Measurements from ENCODE around the gene STARD8.
A peak's percentile ranks its signal among the peaks of the same experiment; 100 is the strongest.

STARD8 gene

GRCh38 chrX:68694435-68695205 lies 47.2 kb downstream of the STARD8 start:
- Histone ChIP-seq H3K4me3 (ENCODE audit: low read length) (peak overlapping the region; percentile 92), H3K4me2 (ENCODE audit: low read length) (peak overlapping the region; percentile 91), H3K79me2 (ENCODE audit: low read length) (no peaks in the 10 kb centered on the region), H3K27me3 (ENCODE audit: low read depth, low read length) (peaks cover 12% of the 10 kb centered on the region), H4K20me1 (ENCODE audit: insufficient read depth, low read length) (no peaks in the 10 kb centered on the region), H2AFZ (ENCODE audit: low read depth, low read length) (peak overlapping the region; percentile 73; the same call in 1 of the 2 replicates), H3K9ac (ENCODE audit: low read length) (peak overlapping the region; percentile 52), H3K4me1 (ENCODE audit: low read length) (peaks cover 6% of the 10 kb centered on the region; the same call in 1 of the 2 replicates), H3K9me3 (ENCODE audit: insufficient read depth, low read length) (no peaks in the 10 kb centered on the region), H3K36me3 (replicated peaks; ENCODE audit: low read depth, low read length) (no peaks in the 10 kb centered on the region), H3K27ac (ENCODE audit: low read length) (no peak overlapping the region)
- TF ChIP-seq, protein P1, sequence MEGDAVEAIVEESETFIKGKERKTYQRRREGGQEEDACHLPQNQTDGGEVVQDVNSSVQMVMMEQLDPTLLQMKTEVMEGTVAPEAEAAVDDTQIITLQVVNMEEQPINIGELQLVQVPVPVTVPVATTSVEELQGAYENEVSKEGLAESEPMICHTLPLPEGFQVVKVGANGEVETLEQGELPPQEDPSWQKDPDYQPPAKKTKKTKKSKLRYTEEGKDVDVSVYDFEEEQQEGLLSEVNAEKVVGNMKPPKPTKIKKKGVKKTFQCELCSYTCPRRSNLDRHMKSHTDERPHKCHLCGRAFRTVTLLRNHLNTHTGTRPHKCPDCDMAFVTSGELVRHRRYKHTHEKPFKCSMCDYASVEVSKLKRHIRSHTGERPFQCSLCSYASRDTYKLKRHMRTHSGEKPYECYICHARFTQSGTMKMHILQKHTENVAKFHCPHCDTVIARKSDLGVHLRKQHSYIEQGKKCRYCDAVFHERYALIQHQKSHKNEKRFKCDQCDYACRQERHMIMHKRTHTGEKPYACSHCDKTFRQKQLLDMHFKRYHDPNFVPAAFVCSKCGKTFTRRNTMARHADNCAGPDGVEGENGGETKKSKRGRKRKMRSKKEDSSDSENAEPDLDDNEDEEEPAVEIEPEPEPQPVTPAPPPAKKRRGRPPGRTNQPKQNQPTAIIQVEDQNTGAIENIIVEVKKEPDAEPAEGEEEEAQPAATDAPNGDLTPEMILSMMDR (IDR thresholded peaks at IDR 0.05; ENCODE audit: low read depth, low read length), result no peak
- TF ChIP-seq EZH2phosphoT487 (IDR thresholded peaks at IDR 0.05; ENCODE audit: low read depth), result no peak

DNA sequence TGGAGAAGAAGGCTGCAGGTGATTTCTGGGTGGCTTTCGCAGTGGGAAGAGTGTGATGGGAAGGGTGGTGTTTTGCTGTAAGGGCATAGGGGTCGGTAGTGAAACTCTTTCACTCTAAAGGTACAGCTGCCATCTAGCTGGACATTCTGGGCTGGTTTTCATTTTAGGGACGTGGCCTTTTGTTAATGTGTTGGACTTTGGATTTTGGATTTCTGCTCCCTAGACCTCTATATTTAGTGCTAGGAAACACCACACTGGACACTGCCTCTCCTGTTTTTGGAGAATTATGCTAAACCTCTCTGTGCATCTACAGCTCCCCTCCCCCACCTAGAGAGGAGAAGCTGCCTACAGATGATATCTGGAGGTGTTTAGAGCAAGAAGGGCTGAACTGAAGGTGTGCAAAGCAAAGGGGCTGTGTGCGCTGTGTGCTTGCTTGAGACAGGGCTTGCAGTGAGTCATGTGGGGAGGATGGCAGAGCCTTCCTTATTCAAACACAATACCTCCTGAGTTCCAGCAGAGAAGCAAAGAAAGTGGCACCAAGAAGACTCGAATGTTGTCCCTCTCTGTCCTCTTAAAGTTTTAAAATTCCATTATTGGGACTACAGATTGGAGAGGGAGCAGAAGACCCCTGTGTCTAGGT lies 47.9 kb downstream of the STARD8 start:
- no peak overlapping the region for H3K4me2 ChIP-seq (ENCODE audit: low read length)

GRCh38 chrX:68696267-68696990 lies 49.0 kb downstream of the STARD8 start:
- H3K9me3 ChIP-seq (ENCODE audit: insufficient read depth, low read length), result no peaks in the 10 kb centered on the region
- no peak overlapping the region for H3K9ac ChIP-seq (ENCODE audit: low read length)
- H3K4me3 ChIP-seq (ENCODE audit: low read length), result no peak overlapping the region
- no peak overlapping the region for H3K4me2 ChIP-seq (ENCODE audit: low read length)
- no peaks in the 10 kb centered on the region for H4K20me1 ChIP-seq (ENCODE audit: insufficient read depth, low read length)
- H3K36me3 ChIP-seq (replicated peaks; ENCODE audit: low read depth, low read length), result no peaks in the 10 kb centered on the region
- peaks cover 6% of the 10 kb centered on the region; the same call in 1 of the 2 replicates for H3K4me1 ChIP-seq (ENCODE audit: low read length)
- H3K79me2 ChIP-seq (ENCODE audit: low read length), result no peaks in the 10 kb centered on the region
- H3K27me3 ChIP-seq (ENCODE audit: low read depth, low read length), result peaks cover 12% of the 10 kb centered on the region
- no peak overlapping the region for H3K27ac ChIP-seq (ENCODE audit: low read length)
- H2AFZ ChIP-seq (ENCODE audit: low read depth, low read length), result no peak overlapping the region
- TF ChIP-seq, protein P1 (IDR thresholded peaks at IDR 0.05; ENCODE audit: low read depth, low read length), result no peak
- TF ChIP-seq EZH2phosphoT487 (IDR thresholded peaks at IDR 0.05; ENCODE audit: low read depth), result no peak

More for the DNA sequence above, 47.9 kb downstream of the STARD8 start:
- Histone ChIP-seq H3K4me3 (ENCODE audit: low read length) (no peak overlapping the region), H4K20me1 (ENCODE audit: insufficient read depth, low read length) (no peaks in the 10 kb centered on the region), H3K9me3 (ENCODE audit: insufficient read depth, low read length) (no peaks in the 10 kb centered on the region), H2AFZ (ENCODE audit: low read depth, low read length) (no peak overlapping the region), H3K4me1 (ENCODE audit: low read length) (peaks cover 6% of the 10 kb centered on the region; the same call in 1 of the 2 replicates), H3K27me3 (ENCODE audit: low read depth, low read length) (peaks cover 12% of the 10 kb centered on the region), H3K9ac (ENCODE audit: low read length) (no peak overlapping the region), H3K36me3 (replicated peaks; ENCODE audit: low read depth, low read length) (no peaks in the 10 kb centered on the region), H3K27ac (ENCODE audit: low read length) (no peak overlapping the region), H3K79me2 (ENCODE audit: low read length) (no peaks in the 10 kb centered on the region)
- TF ChIP-seq, protein P1 (IDR thresholded peaks at IDR 0.05; ENCODE audit: low read depth, low read length), result no peak
- TF ChIP-seq EZH2phosphoT487 (IDR thresholded peaks at IDR 0.05; ENCODE audit: low read depth), result no peak

DNA sequence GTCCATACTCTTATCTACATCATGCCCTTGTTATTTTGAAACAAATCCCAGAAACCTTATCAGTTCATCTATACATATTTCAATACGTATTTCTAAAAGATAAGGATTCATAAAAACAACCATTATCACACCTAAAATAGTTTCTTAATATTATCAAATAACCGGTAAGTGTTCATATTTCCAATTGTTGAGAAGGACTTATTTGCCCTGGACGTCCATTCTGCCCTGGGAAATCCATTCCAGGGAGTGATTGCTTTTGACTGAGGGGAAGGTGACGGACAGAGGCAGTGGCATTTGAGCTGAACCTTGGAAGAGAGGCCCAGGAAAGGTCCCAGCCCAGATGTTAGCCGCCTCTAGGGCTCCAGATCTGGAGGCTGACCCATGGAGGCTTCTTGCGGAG lies 49.6 kb downstream of the STARD8 start:
- H3K79me2 ChIP-seq (ENCODE audit: low read length), result no peaks in the 10 kb centered on the region
- no peak overlapping the region for H2AFZ ChIP-seq (ENCODE audit: low read depth, low read length)
- no peak overlapping the region for H3K4me3 ChIP-seq (ENCODE audit: low read length)
- H3K4me2 ChIP-seq (ENCODE audit: low read length), result no peak overlapping the region
- no peak overlapping the region for H3K27ac ChIP-seq (ENCODE audit: low read length)
- H3K9ac ChIP-seq (ENCODE audit: low read length), result no peak overlapping the region
- no peaks in the 10 kb centered on the region for H4K20me1 ChIP-seq (ENCODE audit: insufficient read depth, low read length)
- H3K9me3 ChIP-seq (ENCODE audit: insufficient read depth, low read length), result no peaks in the 10 kb centered on the region
- no peaks in the 10 kb centered on the region for H3K36me3 ChIP-seq (replicated peaks; ENCODE audit: low read depth, low read length)
- peaks cover 12% of the 10 kb centered on the region for H3K27me3 ChIP-seq (ENCODE audit: low read depth, low read length)
- TF ChIP-seq, protein P1 (IDR thresholded peaks at IDR 0.05; ENCODE audit: low read depth, low read length), result no peak
- TF ChIP-seq EZH2phosphoT487 (IDR thresholded peaks at IDR 0.05; ENCODE audit: low read depth), result no peak
- peaks cover 6% of the 10 kb centered on the region; the same call in 1 of the 2 replicates for H3K4me1 ChIP-seq (ENCODE audit: low read length)

Data from OCI-LY3 (cell line).